OCI-LY7 (cell line): ENCODE measurements around the gene STAC3.

Experiments
- EZH2phosphoT487 ChIP-seq: fragments of 200-600 bp; sonication (generic); IDR thresholded peaks from 2 replicates; pipeline ENCODE4 v1.6.1; 2018; ENCODE audit warnings: low read depth, borderline replicate concordance, mild to moderate bottlenecking, mixed run types, antibody characterized with exemption, low read length, moderate library complexity, mixed read lengths
- TF ChIP-seq, protein P1 (sequence below): fragments of 200-600 bp; sonication (generic); conservative IDR thresholded peaks from 2 replicates; pipeline ENCODE4 v1.5.1; 2014; ENCODE audit warnings: mild to moderate bottlenecking, antibody characterized with exemption, low read length, moderate library complexity, mixed read lengths

DNA sequence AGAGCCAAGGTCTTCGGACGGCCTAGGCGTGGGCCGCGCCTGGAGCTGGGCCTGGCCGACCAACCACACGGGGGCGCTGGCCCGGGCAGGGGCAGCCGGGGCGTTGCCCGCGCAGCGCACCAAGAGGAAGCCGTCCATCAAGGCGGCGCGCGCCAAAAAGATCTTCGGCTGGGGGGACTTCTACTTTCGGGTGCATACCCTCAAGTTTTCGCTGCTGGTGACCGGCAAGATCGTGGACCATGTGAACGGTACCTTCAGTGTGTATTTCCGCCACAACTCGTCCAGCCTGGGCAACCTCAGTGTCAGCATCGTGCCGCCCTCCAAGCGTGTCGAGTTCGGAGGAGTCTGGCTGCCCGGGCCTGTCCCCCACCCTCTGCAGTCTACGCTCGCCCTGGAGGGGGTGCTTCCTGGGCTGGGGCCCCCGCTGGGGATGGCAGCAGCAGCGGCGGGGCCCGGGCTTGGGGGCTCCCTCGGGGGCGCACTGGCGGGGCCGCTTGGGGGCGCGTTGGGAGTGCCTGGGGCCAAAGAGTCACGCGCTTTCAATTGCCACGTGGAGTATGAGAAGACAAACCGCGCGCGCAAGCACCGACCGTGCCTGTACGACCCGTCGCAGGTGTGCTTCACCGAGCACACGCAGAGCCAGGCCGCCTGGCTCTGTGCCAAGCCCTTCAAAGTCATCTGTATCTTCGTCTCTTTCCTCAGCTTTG lies 25.9 kb downstream of the STAC3 start:
- TF ChIP-seq, protein P1, sequence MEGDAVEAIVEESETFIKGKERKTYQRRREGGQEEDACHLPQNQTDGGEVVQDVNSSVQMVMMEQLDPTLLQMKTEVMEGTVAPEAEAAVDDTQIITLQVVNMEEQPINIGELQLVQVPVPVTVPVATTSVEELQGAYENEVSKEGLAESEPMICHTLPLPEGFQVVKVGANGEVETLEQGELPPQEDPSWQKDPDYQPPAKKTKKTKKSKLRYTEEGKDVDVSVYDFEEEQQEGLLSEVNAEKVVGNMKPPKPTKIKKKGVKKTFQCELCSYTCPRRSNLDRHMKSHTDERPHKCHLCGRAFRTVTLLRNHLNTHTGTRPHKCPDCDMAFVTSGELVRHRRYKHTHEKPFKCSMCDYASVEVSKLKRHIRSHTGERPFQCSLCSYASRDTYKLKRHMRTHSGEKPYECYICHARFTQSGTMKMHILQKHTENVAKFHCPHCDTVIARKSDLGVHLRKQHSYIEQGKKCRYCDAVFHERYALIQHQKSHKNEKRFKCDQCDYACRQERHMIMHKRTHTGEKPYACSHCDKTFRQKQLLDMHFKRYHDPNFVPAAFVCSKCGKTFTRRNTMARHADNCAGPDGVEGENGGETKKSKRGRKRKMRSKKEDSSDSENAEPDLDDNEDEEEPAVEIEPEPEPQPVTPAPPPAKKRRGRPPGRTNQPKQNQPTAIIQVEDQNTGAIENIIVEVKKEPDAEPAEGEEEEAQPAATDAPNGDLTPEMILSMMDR = peak; percentile 79
- no peak for TF ChIP-seq EZH2phosphoT487
